H1 (cell line): Measurements from ENCODE around the gene GAB2. TPM values are rescaled to one million over a fixed set of nuclear protein-coding genes. Genes with fewer than 3 reads are reported as not detected.

Experiments
- CBX5 ChIP-seq: fragments of 300-800, 300-1000 bp; sonication (generic); IDR thresholded peaks from 2 replicates; pipeline ENCODE4 v1.7.1; 2016; ENCODE audit warnings: antibody characterized with exemption, low read length, low read depth
- CHD2 ChIP-seq: IDR thresholded peaks from 2 replicates; pipeline ENCODE4 v1.6.1; 2012; ENCODE audit warnings: low read length, improper control_type of control experiment
- EP300 ChIP-seq, 2 experiments: IDR thresholded peaks; 1 replicate in 1 of 2; 2 replicates in 1 of 2; pipeline ENCODE4 v1.6.1; 2011 to 2012; ENCODE audit warnings: low read depth in 2 of 2, low read length in 2 of 2, mild to moderate bottlenecking in 2 of 2, borderline replicate concordance in 1 of 2, inconsistent platforms in 1 of 2, moderate library complexity in 1 of 2
- JUND ChIP-seq: IDR thresholded peaks from 2 replicates; pipeline ENCODE4 v1.6.1; 2011; ENCODE audit warnings: mild to moderate bottlenecking, improper control_type of control experiment, low read length
- MAFK ChIP-seq: IDR thresholded peaks from 2 replicates; pipeline ENCODE4 v1.6.1; 2012; ENCODE audit warnings: low read depth, mild to moderate bottlenecking, improper control_type of control experiment, low read length
- RBBP5 ChIP-seq: IDR thresholded peaks from 2 replicates; pipeline ENCODE4 v1.7.1; 2012; ENCODE audit warnings: low read depth, mild to moderate bottlenecking, inconsistent platforms, low read length, moderate library complexity, borderline replicate concordance
- RFX5 ChIP-seq: IDR thresholded peaks from 2 replicates; pipeline ENCODE4 v1.6.1; 2011; ENCODE audit warnings: low read depth, low read length, improper control_type of control experiment, borderline replicate concordance
- RXRA ChIP-seq: IDR thresholded peaks from 2 replicates; pipeline ENCODE4 v1.6.1; 2011; ENCODE audit warnings: low read depth, mild to moderate bottlenecking, low read length, moderate library complexity; ENCODE audit not compliant: insufficient read depth
- SP4 ChIP-seq: IDR thresholded peaks from 2 replicates; pipeline ENCODE4 v1.6.1; 2012; ENCODE audit warnings: low read length, inconsistent platforms
- TBP ChIP-seq: IDR thresholded peaks from 2 replicates; pipeline ENCODE4 v1.6.1; 2011; ENCODE audit warnings: low read depth, low read length, improper control_type of control experiment
- polyA plus RNA-seq, 7 experiments: library from polyadenylated mRNA; depleted of rRNA in 3 of 7; stranded (reverse) in 5 of 7; unstranded in 2 of 7; fragments of >200 nt in 5 of 7; fragments of 200-250 nt in 2 of 7; gene quantifications; 1 replicate in 5 of 7; 2 replicates in 1 of 7; 4 replicates in 1 of 7; pipeline versions ENCODE4 v1.2.1 to v1.2.3, GENCODE V29; 2011 to 2013; ENCODE audit warnings: missing spikeins in 2 of 7, mixed read lengths in 2 of 7
- total RNA-seq: library from RNA; stranded (reverse); fragmentation: NEBNext Ultra II Directional; extraction: Animal tissue kit (Norgen Biotek cat#: 25700); gene quantifications from 2 replicates; pipeline ENCODE4 v1.2.1, GENCODE V29; 2021
- TF ChIP-seq, protein P1 (sequence below): fragments of 300-600 bp; sonication (generic); IDR thresholded peaks from 2 replicates; pipeline ENCODE4 v1.7.1; 2012; ENCODE audit warnings: low read length, moderate library complexity, mild to moderate bottlenecking, inconsistent platforms; ENCODE audit not compliant: insufficient replicate concordance

Gene GAB2
- total and polyA plus RNA-seq, 2 of the 8 experiments (the other 6 are each of a cell fraction or from before 2014, with no cell fraction given), result 6.3 to 14.0 TPM

DNA sequence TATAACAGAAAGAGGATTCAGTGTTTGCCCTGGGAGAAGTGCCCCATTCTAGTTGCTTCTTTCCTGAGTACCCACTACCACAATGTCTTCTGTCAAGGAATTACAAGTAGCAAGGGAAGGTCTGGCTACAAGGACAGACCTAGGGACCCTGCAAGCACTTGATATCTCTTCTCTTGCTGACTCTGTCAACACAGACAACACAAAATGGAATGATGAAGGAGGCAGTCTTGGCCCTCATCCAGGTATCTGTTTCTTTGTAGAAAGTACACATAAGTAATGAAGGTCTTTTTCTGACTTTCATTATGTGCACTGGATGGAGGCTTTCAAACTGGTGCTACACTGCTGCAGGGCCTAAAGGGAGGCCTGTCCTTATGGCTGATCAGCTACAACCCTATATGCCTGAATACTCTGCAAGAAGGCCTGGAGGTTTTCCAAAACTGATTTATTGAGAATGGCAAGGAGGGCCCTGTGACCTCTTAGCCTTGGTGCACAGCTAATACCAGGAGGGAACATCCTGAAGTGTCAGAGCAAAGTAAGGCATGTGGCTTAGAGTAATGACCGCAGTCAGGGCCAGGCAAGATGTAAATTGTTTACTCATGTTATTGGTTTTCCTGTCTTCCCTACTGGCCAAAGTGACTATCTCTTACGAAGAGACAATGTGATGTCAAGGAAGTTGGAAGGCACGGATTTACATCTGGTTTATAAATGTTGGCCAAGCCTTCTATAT, 31.2 kb downstream of the GAB2 start (continued):
- TF ChIP-seq, protein P1, sequence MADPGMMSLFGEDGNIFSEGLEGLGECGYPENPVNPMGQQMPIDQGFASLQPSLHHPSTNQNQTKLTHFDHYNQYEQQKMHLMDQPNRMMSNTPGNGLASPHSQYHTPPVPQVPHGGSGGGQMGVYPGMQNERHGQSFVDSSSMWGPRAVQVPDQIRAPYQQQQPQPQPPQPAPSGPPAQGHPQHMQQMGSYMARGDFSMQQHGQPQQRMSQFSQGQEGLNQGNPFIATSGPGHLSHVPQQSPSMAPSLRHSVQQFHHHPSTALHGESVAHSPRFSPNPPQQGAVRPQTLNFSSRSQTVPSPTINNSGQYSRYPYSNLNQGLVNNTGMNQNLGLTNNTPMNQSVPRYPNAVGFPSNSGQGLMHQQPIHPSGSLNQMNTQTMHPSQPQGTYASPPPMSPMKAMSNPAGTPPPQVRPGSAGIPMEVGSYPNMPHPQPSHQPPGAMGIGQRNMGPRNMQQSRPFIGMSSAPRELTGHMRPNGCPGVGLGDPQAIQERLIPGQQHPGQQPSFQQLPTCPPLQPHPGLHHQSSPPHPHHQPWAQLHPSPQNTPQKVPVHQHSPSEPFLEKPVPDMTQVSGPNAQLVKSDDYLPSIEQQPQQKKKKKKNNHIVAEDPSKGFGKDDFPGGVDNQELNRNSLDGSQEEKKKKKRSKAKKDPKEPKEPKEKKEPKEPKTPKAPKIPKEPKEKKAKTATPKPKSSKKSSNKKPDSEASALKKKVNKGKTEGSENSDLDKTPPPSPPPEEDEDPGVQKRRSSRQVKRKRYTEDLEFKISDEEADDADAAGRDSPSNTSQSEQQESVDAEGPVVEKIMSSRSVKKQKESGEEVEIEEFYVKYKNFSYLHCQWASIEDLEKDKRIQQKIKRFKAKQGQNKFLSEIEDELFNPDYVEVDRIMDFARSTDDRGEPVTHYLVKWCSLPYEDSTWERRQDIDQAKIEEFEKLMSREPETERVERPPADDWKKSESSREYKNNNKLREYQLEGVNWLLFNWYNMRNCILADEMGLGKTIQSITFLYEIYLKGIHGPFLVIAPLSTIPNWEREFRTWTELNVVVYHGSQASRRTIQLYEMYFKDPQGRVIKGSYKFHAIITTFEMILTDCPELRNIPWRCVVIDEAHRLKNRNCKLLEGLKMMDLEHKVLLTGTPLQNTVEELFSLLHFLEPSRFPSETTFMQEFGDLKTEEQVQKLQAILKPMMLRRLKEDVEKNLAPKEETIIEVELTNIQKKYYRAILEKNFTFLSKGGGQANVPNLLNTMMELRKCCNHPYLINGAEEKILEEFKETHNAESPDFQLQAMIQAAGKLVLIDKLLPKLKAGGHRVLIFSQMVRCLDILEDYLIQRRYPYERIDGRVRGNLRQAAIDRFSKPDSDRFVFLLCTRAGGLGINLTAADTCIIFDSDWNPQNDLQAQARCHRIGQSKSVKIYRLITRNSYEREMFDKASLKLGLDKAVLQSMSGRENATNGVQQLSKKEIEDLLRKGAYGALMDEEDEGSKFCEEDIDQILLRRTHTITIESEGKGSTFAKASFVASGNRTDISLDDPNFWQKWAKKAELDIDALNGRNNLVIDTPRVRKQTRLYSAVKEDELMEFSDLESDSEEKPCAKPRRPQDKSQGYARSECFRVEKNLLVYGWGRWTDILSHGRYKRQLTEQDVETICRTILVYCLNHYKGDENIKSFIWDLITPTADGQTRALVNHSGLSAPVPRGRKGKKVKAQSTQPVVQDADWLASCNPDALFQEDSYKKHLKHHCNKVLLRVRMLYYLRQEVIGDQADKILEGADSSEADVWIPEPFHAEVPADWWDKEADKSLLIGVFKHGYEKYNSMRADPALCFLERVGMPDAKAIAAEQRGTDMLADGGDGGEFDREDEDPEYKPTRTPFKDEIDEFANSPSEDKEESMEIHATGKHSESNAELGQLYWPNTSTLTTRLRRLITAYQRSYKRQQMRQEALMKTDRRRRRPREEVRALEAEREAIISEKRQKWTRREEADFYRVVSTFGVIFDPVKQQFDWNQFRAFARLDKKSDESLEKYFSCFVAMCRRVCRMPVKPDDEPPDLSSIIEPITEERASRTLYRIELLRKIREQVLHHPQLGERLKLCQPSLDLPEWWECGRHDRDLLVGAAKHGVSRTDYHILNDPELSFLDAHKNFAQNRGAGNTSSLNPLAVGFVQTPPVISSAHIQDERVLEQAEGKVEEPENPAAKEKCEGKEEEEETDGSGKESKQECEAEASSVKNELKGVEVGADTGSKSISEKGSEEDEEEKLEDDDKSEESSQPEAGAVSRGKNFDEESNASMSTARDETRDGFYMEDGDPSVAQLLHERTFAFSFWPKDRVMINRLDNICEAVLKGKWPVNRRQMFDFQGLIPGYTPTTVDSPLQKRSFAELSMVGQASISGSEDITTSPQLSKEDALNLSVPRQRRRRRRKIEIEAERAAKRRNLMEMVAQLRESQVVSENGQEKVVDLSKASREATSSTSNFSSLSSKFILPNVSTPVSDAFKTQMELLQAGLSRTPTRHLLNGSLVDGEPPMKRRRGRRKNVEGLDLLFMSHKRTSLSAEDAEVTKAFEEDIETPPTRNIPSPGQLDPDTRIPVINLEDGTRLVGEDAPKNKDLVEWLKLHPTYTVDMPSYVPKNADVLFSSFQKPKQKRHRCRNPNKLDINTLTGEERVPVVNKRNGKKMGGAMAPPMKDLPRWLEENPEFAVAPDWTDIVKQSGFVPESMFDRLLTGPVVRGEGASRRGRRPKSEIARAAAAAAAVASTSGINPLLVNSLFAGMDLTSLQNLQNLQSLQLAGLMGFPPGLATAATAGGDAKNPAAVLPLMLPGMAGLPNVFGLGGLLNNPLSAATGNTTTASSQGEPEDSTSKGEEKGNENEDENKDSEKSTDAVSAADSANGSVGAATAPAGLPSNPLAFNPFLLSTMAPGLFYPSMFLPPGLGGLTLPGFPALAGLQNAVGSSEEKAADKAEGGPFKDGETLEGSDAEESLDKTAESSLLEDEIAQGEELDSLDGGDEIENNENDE, result no peak
- TF ChIP-seq RBBP5, result no peak
- TF ChIP-seq CHD2, result no peak
- no peak for TF ChIP-seq JUND
- TF ChIP-seq SP4, result no peak
- TF ChIP-seq MAFK, result no peak
- no peak for TF ChIP-seq RFX5
- no peak for TF ChIP-seq CBX5
- no peak for TF ChIP-seq RXRA
- TF ChIP-seq EP300 (IDR thresholded peaks at IDR 0.05; ENCODE audit: borderline replicate concordance in 1 of 2, low read depth in 2 of 2, low read length in 2 of 2), result no peak
- no peak for TF ChIP-seq TBP
